Transverse colon (tissue), 4 donors: ENCODE results near the gene SLC7A1. TPM values are rescaled to one million over a fixed set of nuclear protein-coding genes. Genes with fewer than 3 reads are reported as not detected.

Experiments used
- DNase-seq: peaks from one replicate; pipeline ENCODE4 v3.0.0-alpha.2; 2019
- H3K27ac ChIP-seq, 4 donors: fragments of 200-600 bp; sonication (generic); 2 replicates each; pipeline ENCODE4 v1.5.1; 2016 to 2018; ENCODE audit warnings: inconsistent platforms in 4 of 4
- H3K27me3 ChIP-seq: fragments of 200-600 bp; sonication (generic); 2 replicates; pipeline ENCODE4 v1.5.1; 2017; ENCODE audit warnings: inconsistent platforms
- H3K36me3 ChIP-seq, 4 donors: fragments of 200-600 bp; sonication (generic); 2 replicates each; pipeline ENCODE4 v1.5.1; 2017 to 2019; ENCODE audit warnings: inconsistent platforms in 4 of 4
- H3K4me1 ChIP-seq, 4 donors: fragments of 200-600 bp; sonication (generic); 2 replicates each; pipeline ENCODE4 v1.5.1; 2017 to 2020; ENCODE audit warnings: inconsistent platforms in 4 of 4
- H3K4me3 ChIP-seq, 4 donors: fragments of 200-600 bp; sonication (generic); 1 replicate in 1 of 4; 2 replicates in 3 of 4; pipeline versions ENCODE4 v1.5.1 to v1.6.1; 2017 to 2019; ENCODE audit warnings: inconsistent platforms in 4 of 4
- H3K9me3 ChIP-seq, 2 donors: fragments of 200-600 bp; sonication (generic); 2 replicates each; pipeline ENCODE4 v1.5.1; 2017 to 2019; ENCODE audit warnings: inconsistent platforms in 2 of 2
- CTCF ChIP-seq, 5 experiments: fragments of 200-600 bp in 3 of 5; fragments of 450-650 bp in 2 of 5; sonication (generic) in 3 of 5; IDR thresholded peaks; 1 replicate in 2 of 5; 2 replicates in 3 of 5; pipeline ENCODE4 v1.5.1; 2016 to 2017; ENCODE audit warnings: antibody characterized with exemption in 5 of 5, inconsistent platforms in 3 of 5, mild to moderate bottlenecking in 2 of 5, moderate library complexity in 1 of 5
- EP300 ChIP-seq: sonication (generic); formaldehyde crosslinking; IDR thresholded peaks from one replicate; pipeline ENCODE4 v1.6.1; 2017; ENCODE audit warnings: antibody characterized with exemption, low read depth
- POLR2A ChIP-seq: fragments of 450-650 bp; IDR thresholded peaks from one replicate; pipeline ENCODE4 v1.6.1; 2016; ENCODE audit warnings: antibody characterized with exemption, mild to moderate bottlenecking, moderate library complexity
- POLR2AphosphoS5 ChIP-seq, 3 donors: sonication (generic); formaldehyde crosslinking; IDR thresholded peaks; one replicate each; pipeline ENCODE4 v1.6.1; 2016; ENCODE audit warnings: antibody characterized with exemption in 3 of 3
- WGBS, 2 donors: methylation state at CpG; one replicate each; pipeline ENCODE4 v1.1.5; 2018; ENCODE audit warnings: low coverage in 1 of 2; 5-methylcytosine and 5-hydroxymethylcytosine counted together
- in situ Hi-C, 4 donors: fragments of 200-750 bp; cut with MboI; loops; one replicate each; pipeline versions ENCODE4 v1.15.0 to v1.15.1; 2017; ENCODE audit warnings: low sequenced_read_pairs in 3 of 4, low pct_ligation_motif_present in 1 of 4, low pct_unique_long_range_greater_than_20kb in 1 of 4
- intact Hi-C: fragments of 100-400 bp; cut with DNase I; formaldehyde crosslinking; loops from one replicate; pipeline ENCODE4 v1.15.1; 2023; ENCODE audit warnings: low total_unique reads
- total RNA-seq, 4 donors: library from RNA; depleted of rRNA; stranded (reverse); fragments of >200 nt; gene quantifications; one replicate each; pipeline ENCODE4 v1.1.0, GENCODE V29; 2016

The SLC7A1 gene
- total RNA-seq, 4 donors from 2014 or later = 10.8 to 21.4 (median 17.9) TPM

GRCh38 chr13:29593605-29594297, 1.7 kb downstream of the SLC7A1 start:
- in situ Hi-C loops = no loop called here
- Histone ChIP-seq H3K4me1 (peaks cover 3 to 19% (median 11%) of the 10 kb centered on the region in 4 donors), H3K27ac (peak overlapping the region; percentile 91 to 97 (median 95)), H3K36me3 (no peaks in the 10 kb centered on the region), H3K4me3 (peak overlapping the region in 2 of 4 donors; percentile 83 to 98), H3K9me3 (no peaks in the 10 kb centered on the region), H3K27me3 (no peaks in the 10 kb centered on the region)
- WGBS, 2 donors = 50 to 55% methylated on average over 8 of the region's 8 CpGs
- DNase-seq = no peak
- TF ChIP-seq EP300 = no peak
- no peak for TF ChIP-seq POLR2AphosphoS5 (IDR thresholded peaks at IDR 0.05)
- TF ChIP-seq CTCF (IDR thresholded peaks at IDR 0.05) = no peak
- TF ChIP-seq POLR2A = no peak
- intact Hi-C loops = loop anchor here (10.0 kb wide), 3 partner anchors 79 to 521 kb away; partner anchors contain the start of gene UBL3

- no peaks in the 10 kb centered on the region for H3K9me3 ChIP-seq
- intact Hi-C loops = loop anchor here (10.0 kb wide), 3 partner anchors 77 to 523 kb away; partner anchors contain the start of gene UBL3
- in situ Hi-C loops = no loop called here
- H3K36me3 ChIP-seq = no peaks in the 10 kb centered on the region
- 78 to 85% methylated on average over 2 to 5 of the region's 5 CpGs for WGBS, 2 donors
- no peak overlapping the region for H3K4me3 ChIP-seq
- no peak for TF ChIP-seq POLR2AphosphoS5 (IDR thresholded peaks at IDR 0.05)
- TF ChIP-seq POLR2A = no peak
- no peak for TF ChIP-seq EP300
- no peak for TF ChIP-seq CTCF (IDR thresholded peaks at IDR 0.05)
- no peaks in the 10 kb centered on the region for H3K27me3 ChIP-seq
- no peak overlapping the region for H3K27ac ChIP-seq
- peaks cover 3 to 18% (median 11%) of the 10 kb centered on the region in 4 donors for H3K4me1 ChIP-seq
- no peak for DNase-seq
Measured at GRCh38 chr13:29591310-29591709, 4.2 kb downstream of the SLC7A1 start.

GRCh38 chr13:29589967-29590366, 5.5 kb downstream of the SLC7A1 start:
- TF ChIP-seq CTCF (IDR thresholded peaks at IDR 0.05) (no peak), POLR2A (no peak), EP300 (no peak), POLR2AphosphoS5 (IDR thresholded peaks at IDR 0.05) (no peak)
- DNase-seq = no peak
- intact Hi-C loops (loop anchor here (10.0 kb wide), 3 partner anchors 75 to 525 kb away; partner anchors contain the start of gene UBL3), in situ Hi-C loops (no loop called here)
- WGBS, 2 donors = 88% methylated on average over 7 of the region's 7 CpGs; no CpG with 5 or more reads in 1 of the 2 donors
- peaks cover 0 to 12% (median 8%) of the 10 kb centered on the region in 4 donors for H3K4me1 ChIP-seq
- H3K36me3 ChIP-seq = no peaks in the 10 kb centered on the region
- H3K27me3 ChIP-seq = no peaks in the 10 kb centered on the region
- no peak overlapping the region for H3K4me3 ChIP-seq
- H3K27ac ChIP-seq = peak overlapping the region in 1 of 4 donors; percentile 30
- no peaks in the 10 kb centered on the region for H3K9me3 ChIP-seq

- Histone ChIP-seq H3K27me3 (no peaks in the 10 kb centered on the region), H3K9me3 (no peaks in the 10 kb centered on the region), H3K4me3 (no peak overlapping the region), H3K27ac (peak overlapping the region in 1 of 4 donors; percentile 30), H3K4me1 (peaks cover 0 to 6% (median 6%) of the 10 kb centered on the region in 4 donors), H3K36me3 (no peaks in the 10 kb centered on the region)
- intact Hi-C loops (no loop called here), in situ Hi-C loops (no loop called here)
- no peak for TF ChIP-seq POLR2A
- TF ChIP-seq CTCF (IDR thresholded peaks at IDR 0.05) = no peak
- no peak for TF ChIP-seq EP300
- no peak for TF ChIP-seq POLR2AphosphoS5 (IDR thresholded peaks at IDR 0.05)
- WGBS, 2 donors = 81 to 90% methylated on average over 2 to 6 of the region's 6 CpGs
- DNase-seq = no peak
Measured at GRCh38 chr13:29589234-29589633, 6.3 kb downstream of the SLC7A1 start.
